NCI-H2171 (cell line): ENCODE data around the gene TFR2.

ENCODE experiments used
- DNase-seq: peaks from one replicate; lab custom pipeline; 2025; lab: John Stamatoyannopoulos, UW

The TFR2 gene

DNA sequence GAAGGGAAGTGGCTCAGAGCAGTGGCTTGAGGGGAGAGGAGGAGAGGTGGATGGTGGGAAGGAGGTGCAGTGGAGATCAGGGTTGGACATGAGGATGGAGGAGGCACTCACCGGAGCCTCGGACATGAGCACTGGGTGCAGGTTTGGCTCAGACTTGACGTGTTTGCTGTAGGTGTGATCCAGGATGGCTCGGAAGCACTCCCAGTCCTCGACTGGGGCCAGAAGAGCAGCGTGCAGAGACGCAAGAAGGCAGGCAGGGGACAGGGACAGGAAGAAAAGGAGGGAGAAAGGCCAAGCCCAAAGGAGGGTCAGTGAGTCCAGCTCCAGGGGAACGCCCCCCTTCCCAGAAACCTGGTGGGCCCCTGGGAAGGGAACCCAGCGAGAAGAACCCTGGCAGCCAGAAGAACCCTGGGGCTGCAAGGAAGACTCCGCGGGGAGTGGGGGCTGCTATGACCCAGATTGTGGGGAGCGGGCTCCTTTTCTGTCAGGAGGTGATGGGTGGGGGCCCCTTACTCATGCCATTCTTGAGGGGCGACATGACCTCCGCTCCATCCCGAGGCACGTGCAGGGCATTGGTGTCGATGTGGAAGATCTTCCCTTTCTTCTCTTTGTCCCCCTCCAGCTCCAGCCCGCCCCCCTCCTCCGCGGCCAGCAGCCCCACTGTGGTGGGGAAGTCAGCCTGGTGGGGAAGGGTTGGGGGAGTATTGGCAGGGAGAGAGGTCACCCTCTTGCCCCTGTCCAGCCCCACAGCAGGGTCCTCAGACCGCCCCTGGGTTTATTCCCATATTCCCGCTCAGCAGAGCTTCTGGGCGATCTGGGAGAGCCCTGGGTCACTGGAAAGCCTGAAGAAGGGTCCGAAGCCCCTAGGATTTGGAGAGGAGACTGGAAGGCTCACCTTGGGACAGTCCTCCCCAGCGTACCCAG is 13.8 kb upstream of the TFR2 start:
- no peak for DNase-seq

DNA sequence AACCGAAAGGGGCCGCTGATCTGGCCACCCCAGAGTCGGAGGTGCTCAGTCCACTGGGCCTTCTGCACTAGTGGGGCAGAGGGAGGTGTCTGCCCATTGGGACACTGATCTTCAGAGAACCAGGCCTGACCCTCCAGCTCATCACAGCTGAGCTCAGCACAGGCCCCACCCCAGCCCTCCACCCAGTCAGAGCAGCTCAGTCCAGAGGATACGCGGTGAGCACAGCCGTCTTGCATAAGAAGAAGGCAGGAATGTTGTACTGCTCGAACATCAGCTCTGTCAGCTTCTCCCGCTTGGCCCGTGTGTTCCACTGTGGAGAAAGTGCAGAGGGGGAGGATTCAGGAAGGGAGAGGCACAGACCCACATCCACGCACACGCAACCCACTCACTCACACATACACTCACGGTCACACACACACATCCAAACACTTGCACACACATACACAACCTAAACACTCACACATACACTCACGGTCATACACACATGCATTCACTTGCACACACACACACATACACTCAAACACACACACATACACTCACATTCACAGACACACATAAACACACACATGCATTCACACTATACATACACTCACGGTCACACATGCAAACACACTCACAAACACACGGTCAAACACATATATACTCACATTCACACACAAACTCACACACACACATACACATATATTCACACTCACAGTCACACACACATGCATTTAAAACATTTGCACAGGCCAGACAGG is 8.6 kb upstream of the TFR2 start:
- no peak for DNase-seq

DNA sequence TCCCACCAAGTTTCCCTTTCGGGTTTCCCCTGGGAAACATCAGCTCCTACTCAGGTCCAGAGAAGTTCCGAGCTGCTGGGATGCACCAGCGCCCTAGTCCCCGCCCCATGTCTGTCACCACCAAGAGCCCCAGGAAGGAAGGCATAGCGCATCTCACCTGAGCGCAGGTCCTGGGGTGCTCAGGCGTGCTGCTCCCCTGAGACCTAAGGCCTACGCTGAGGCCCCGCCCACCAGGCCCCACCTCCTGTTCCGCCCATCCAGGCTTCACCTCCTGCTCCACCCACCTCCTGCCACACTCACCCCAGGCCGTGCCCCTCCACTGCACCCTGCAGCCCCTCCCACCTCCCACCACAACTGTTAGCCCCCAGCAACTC is 1.2 kb upstream of the TFR2 start:
- DNase-seq, result peak; percentile 89

DNA sequence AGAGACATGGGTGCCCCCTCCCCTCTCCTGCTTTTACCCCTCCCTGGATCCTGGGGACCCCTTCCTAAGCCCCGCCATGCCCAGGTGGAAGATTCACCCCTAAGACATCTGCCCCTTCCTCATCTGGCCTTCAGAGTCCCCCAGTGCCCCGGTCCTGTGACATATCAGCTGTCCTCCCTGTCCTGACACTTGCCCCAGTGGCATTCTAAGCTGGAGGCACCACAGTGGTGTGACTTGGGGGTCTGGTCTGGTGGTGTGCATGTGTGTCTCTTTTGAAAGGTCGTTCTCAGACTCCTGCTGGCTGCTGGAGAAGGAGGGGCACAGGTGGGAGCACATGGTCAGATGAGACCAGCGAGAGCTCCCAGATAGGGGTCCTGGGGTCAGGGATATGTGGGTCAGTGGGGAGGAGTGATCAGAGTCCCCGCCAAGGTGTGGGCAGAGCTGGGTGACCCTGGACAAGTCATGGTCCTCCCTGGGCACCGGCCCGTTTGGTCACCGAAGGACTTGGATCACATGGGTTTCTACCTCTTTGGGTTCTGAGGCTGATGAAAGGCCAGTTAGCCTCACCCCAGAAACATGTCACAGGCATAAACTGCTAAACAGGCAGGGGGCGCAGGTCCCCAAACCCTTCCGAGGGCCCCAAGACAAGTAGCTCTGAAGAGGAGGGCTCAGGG is 645 bp upstream of the TFR2 start:
- no peak for DNase-seq

DNA sequence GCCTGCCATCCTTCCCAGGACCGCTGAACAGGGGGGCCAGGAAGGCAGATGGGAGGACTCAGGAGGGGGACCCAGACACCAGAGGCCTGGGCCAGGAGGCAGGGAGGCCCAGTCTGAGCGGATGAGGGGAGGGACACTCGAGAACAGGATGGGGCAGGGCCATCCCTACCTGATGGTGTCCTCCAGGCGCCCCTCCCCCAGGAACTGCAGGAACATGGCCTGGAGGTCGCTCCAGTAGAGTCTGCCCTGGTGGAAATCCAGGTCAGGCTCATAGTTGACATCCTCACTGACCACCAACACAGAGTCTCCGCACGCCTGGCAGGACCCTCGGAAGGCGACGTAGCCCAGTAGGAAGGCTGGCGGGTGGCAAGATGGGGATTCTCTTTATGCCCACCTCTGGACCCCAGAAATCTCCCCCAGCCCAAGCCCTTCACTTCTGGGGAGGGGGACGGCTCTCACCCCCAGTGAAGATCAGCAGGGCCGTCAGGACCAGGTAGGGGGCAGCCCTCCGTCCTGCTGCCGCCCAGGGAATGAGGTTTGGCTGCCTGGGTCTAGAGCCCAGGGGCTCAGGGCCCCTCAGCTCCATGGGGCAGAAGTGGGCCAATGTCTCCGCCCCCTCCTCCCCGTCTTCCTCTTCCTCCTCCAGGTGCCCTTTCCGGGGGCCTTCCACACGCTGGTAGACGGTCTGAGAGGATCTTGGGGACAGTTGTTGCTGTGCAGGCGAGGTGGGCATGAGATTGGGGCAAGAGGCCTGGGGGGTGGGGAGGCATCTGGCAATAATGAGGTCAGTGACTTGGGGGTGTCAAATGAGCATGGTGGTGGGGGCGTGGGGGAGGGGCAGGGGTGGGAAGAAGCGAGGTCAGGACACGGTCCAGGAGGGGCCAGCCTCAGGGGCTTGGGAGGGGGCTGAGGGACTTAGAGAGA is 573 bp downstream of the TFR2 start:
- no peak for DNase-seq

DNA sequence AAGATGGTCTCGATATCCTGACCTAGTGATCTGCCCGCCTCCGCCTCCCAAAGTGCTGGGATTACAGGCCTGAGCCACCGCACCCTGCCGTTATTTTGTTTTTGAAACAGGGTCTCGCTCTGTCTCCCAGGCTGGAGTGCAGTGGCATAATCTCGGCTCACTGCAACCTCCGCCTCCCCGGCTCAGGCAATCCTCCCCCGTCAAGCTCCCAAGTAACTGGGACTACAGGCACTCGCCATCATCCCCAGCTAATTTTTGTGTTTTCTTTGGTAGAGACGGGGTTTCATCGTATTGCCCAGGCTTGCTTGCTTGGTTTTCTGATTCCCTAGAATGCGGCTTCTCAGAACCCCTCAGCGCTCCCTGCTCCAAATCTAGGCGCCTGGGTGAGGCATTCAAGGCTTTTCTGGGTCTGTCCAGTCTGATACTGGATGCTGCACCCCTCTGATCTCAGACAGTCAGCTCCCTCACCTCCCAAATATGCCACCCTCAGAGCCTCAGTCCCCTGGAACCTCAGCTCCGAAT is 1.3 kb downstream of the TFR2 start:
- no peak for DNase-seq

DNA sequence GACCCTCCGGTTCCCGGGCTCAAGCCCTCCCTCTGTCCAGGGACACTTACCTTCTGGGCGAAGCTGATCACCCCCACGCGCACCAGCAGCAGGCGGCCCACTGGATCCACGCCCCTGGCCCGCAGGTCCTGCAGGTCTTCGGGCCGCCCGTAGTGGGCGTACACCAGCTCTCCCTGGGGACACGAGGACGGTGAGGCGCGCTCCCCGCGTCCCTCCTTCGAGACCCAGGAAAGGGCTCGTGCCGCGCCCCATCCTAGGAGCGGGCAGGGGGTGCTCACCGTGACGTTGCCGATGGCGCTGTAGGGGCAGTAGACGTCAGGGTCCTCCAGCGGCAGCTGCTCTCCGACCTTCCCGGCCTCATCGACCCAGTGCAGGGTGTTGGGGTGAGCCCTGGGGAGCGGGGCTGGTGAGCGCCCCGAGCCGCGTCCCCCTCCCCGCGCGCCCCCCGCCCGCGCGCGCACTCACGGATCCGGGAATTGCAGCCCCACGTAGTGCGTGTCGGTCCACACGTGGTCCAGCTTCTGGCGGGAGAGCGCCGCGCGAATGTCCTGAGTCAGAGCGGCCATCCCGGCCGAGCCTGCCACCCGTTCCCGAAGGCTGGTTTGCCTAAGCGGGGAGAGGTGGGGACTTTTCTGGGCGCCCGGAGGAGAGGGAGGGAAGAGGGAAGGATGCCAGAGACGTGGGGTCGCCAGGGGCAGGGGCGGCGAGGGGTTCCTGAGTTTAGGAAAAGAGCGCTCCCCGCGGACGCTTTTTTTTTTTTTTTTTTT is 8.2 kb downstream of the TFR2 start:
- peak; percentile 67 for DNase-seq

DNA sequence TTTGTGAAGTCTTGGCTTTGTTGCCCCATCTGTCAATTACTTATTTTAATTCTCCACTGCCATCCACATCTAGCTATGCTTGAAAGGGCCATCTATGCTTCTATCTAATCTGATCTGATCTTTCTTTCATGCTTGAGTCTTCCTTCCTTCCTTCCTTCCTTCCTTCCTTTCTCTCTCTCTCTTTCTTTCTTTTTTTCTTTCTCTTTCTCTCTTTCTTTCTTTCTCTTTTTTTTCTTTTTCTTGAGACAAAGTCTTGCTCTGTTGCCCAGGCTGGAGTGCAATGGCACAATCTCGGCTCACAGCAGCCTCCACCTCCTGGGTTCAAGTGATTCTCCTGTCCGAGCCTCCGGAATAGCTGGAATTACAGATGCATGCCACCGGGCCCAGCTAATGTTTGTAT is 11.3 kb downstream of the TFR2 start:
- no peak for DNase-seq

DNA sequence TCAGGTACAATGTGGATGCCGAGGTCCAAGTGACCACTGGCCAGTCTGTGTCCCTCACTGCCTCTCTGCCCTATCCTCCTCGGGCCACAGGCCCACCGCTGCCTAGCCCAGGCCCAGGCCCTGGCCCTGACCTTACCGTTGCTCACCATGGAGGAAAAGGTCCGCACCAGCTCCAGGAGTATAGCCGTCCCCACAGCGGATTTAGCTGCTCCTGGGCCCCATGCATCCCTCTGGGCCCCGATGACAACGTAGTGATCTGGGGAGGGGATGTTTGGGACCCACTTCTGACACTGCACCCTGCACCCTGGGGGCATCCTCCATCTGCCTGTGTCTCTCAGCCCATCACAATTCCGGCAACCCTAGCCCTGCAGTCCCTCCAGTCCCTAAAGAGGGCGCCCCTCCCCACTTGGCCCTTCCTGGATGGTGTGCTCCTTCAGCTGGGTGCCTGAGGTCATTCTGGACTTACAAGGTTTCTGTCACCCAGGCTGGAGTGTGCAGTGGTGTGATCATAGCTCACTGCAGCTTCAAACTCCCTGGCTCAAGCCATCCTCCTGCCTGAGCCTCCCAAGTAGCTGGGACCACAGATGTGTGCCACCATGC is 12.1 kb downstream of the TFR2 start:
- DNase-seq, result no peak

DNA sequence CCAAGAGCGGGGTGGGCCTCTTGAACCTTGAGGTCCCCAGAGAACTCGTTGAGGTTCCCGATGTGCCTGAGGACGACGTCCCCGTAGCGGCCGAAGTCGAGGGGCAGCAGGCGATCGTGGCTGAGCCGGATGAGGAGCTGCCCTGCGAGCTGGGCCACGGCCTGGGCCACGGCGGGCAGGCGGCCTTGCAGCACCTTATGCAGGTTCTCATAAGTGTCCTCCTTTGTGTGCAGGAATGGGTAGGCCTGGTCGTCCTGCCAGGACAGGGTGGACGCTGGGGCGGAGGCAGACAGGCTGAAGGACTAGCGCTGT is 14.2 kb downstream of the TFR2 start:
- DNase-seq, result no peak

DNA sequence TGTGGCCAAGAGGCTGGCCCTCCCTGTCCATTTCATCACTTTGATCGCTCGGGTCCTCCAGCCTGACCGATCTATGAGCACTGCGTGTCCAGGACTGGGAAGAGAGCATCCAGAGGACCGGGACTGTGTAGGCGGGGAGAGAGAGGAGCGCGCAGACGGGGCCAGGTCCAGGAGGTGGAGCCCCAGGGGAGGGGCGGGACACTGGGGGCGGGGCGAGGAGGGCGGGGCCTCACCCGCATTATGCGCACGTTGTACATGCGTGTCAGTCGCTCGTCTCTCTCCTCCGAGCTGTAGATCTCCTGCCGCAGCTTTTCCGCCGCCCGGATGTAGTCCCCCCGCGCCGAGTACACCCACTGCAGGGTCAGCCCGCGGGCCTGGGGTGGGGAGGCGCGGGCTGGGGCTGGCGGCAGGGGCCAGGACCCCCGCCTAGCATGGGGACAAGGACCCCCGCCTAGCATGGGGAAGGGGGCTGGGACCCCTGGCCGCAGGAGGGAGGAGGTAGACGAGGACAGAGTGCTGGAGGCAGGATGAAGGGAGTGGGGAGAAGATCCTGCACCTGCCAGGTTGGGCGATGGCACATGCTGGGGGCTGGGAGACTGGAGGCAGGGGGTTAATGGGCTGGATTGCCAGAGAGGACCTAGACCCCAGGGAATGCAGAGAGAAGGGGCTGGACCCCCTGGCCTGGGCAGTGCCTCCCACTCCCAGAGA is 14.7 kb downstream of the TFR2 start:
- DNase-seq, result no peak

DNA sequence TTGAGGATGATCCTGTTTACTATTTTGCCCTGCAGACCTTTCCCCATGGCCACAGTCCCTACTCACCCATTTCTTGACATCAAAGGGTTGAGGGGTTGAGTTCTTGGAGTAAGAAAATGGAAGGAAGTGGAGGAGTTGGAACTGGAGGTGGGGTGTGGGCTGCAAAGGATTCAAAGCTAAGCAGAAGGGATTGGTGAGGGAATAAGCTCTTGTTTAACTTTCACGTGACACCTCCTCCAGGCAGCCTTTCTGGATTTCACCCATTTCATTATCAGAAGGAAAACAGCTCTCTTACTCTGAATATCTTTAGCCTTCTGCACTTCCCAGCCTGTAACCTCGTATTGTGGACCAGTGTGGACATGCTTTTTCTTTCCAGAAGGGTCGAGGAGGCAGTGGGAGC is 15.3 kb downstream of the TFR2 start:
- no peak for DNase-seq

DNA sequence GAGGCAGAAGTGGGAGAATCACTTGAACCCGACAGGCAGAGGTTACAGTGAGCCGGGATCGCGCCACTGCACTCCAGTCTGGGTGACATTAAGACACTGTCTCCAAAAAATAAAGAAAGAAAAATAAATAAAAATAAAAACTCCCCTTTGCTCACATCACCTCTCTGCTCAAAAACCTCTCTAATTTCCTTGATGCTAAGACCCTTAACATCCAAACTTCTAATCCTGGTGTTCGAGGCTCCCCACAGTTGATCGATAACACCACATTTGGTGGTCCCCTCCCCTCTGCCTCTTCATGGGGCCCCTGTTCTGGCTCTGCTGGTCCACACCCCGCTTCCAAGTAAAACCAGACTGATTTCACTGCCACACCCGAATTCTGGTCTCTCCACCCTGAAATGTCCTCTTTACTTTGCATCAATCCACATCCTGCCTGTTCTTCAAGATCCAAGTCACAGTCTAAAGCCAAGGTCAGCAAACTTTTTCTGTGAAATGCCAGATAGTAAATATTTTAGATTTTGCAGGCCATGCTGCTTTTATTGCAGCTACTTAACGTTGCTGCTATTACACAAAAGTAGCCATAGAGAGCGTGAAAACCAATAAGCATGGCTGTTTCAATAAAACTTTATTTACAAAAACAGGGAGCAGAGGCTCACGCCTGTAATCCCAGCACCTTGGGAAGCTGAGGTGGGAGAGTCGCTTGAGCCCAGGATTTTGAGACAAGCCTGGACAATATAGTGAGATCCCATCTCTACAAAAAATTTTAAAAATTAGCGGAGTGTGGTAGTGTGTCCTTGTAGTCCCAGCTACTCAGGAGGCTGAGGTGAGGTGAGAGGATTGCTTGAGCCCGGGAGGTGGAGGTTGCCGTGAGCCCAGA is 17.2 kb downstream of the TFR2 start:
- no peak for DNase-seq

DNA sequence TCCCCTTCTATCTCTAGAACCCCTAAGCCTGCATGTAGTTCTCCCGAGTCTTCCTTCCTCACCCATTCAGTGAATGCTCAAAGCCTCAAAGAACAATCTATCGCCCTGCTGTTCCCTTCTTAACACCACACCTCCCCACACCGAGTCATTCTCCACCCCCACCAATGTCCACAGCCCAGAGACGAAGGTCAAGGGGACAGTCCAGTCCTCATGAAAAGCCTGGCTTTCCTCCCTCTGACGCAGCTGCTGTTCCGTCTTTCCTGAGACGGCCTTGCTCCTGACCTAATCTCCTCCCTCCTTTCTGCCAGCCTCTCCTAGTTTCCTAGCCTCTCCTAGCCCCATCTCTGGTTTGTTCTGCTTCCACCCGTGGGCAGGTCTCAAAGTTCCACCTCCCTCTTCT is 19.8 kb downstream of the TFR2 start:
- DNase-seq, result no peak

DNA sequence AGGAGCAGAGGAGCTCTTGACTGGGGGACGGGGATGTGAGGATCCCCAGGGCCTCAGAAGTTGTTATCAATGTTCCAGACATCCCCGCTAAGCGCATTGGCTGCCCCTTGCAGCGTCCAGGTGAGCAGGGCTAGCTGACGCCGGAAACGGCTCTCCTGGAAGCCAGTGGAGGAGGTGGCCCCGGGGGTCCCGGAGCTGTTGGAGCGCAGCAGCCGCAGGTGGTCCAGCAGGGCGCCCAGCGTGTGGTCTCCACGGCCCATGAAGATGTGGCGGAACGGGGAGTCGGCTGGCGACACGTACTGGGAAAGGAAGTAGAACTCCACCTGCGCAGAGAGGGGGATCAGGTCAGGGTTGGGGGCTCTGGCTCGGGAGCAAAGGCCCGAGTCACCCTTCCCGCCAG is 20.5 kb downstream of the TFR2 start:
- DNase-seq, result no peak

DNA sequence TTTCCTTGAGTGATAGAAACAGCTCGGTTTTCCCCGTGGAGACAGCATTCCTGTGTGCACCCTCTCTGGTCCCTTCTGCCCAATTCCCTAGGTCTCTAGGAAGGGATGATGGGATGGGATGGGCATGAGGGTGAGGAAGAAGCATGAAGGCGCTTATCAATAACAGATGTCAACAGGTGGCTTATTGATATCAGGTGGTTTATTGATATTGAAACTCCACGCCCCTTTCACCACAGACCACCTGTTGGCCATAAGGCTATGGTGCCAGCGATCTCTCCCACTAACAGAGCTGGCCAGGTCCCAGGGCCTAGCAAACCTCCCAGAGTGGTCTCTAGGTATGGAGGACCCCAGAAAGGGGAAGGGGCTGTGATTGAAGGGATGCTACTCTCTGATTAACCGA is 21.1 kb downstream of the TFR2 start:
- DNase-seq, result no peak

DNA sequence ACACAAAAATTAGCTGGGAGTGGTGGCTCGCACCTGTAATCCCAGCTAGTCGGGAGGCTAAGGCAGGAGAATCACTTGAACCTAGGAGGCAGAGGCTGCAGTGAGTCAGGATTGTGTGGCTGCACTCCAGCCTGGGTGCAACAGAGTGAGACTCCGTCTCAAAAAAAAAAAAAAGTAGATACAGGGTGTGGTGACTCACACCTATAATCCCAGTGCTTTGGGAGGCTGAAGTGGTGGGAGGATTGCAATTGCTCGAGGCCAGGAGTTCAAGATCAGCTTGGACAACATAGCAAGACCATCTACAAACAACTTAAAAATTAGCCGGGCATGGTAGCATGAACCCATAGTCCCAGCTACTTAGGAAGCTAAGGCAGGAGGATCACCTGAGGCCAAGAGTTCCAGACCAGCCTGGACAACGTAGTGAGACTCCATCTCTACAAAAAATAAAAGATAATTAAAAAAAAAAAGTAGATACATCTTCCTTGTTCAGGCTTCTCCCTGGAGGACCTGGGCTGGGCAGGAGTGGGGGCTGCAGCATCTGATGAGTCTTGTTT is 27.0 kb downstream of the TFR2 start:
- no peak for DNase-seq

DNA sequence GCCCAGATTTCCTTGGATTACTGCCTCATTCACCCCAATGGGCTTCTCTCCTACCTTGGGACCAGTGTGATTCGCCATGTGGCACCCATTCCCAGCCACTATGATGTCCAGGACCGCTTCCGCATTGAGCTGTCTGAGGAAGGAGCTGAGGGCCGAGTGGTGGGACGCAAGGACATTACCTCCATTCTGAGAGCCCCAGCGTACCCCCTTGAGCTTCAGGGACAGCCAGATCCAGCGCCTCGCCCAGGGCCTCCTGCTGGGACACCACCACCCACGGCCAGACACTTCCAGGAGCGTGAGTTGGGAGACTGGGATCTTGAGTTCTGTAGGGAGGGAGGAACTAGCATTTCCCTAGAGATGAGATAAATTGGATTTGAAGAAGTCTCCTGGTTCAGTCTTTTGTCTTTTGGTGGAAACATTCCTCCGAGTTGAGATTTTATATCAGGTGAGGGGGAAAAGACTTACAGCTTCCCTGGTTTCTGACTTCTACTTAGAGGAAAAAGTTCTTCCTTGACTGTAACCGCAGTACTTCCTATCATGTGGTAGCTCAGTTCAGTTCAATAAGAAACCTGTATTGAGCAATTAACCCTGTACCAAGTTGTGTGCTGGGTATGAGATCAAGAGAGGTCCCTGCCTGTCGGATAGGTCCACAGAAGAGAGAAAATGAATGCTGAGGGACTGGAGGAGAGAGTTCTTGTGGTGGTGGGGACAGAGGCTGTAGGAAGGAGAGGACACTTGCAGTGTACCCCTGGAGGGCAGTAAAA is 27.8 kb downstream of the TFR2 start:
- no peak for DNase-seq
